Measurements from ENCODE around the gene CEP350.

- TF ChIP-seq EZH2 (IDR thresholded peaks at IDR 0.05; ENCODE audit: borderline replicate concordance, low read length) (no peak), CTCF (IDR thresholded peaks at IDR 0.05; ENCODE audit: low read length) (no peak)
Observed at GRCh38 chr1:180160357-180160756, 205.7 kb downstream of the CEP350 start.
